Measurements from ENCODE around the gene BAD.

GRCh38 chr11:64254326-64254725 lies 30.1 kb downstream of the BAD start:
- TF ChIP-seq EP300 (IDR thresholded peaks at IDR 0.05), result no peak
- no peak for TF ChIP-seq POLR2AphosphoS5 (IDR thresholded peaks at IDR 0.05)

All from stomach (tissue), 4 donors.